Right atrium auricular region (tissue), 2 donors: ENCODE results near the gene LIFR. TPM values are rescaled to one million over a fixed set of nuclear protein-coding genes. Genes with fewer than 3 reads are reported as not detected.
"Not testable (repeated sequence)": the region's sequence is repeated elsewhere in the genome, so short reads cannot be mapped to it uniquely, and the experiment has no call there.

Experiments used
- DNase-seq: peaks from one replicate; pipeline ENCODE4 v3.0.0-alpha.2; 2019; ENCODE audit warnings: low spot score
- H3K27ac ChIP-seq, 2 donors: fragments of 200-600 bp; sonication (generic); 1 replicate in 1 of 2; 2 replicates in 1 of 2; pipeline ENCODE4 v1.5.1; 2016 to 2019
- H3K27me3 ChIP-seq, 2 donors: fragments of 200-600 bp; sonication (generic); one replicate each; pipeline versions ENCODE4 v1.5.1 to v1.6.0; 2017 to 2019
- H3K36me3 ChIP-seq: fragments of 200-600 bp; sonication (generic); one replicate; pipeline ENCODE4 v1.5.1; 2016
- H3K4me1 ChIP-seq, 2 donors: fragments of 200-600 bp; sonication (generic); one replicate each; pipeline versions ENCODE4 v1.5.1 to v1.6.0; 2017 to 2019
- H3K4me3 ChIP-seq, 2 donors: fragments of 200-600 bp; sonication (generic); 1 replicate in 1 of 2; 2 replicates in 1 of 2; pipeline ENCODE4 v1.5.1; 2017 to 2019; ENCODE audit warnings: mild to moderate bottlenecking in 1 of 2, moderate library complexity in 1 of 2
- H3K9me3 ChIP-seq, 2 donors: fragments of 200-600 bp; sonication (generic); one replicate each; pipeline ENCODE4 v1.5.1; 2019
- total RNA-seq, 2 donors: library from RNA; depleted of rRNA; stranded (reverse); fragments of >200 nt; gene quantifications; one replicate each; pipeline ENCODE4 v1.1.0, GENCODE V29; 2016
- TF ChIP-seq, protein P1 (sequence below), 2 donors: fragments of 200-600 bp; sonication (generic); IDR thresholded peaks; one replicate each; pipeline ENCODE4 v1.5.1; 2019; ENCODE audit warnings: antibody characterized with exemption in 2 of 2

Gene LIFR
- total RNA-seq, 2 donors from 2014 or later: 38.9 to 58.0 TPM

DNA sequence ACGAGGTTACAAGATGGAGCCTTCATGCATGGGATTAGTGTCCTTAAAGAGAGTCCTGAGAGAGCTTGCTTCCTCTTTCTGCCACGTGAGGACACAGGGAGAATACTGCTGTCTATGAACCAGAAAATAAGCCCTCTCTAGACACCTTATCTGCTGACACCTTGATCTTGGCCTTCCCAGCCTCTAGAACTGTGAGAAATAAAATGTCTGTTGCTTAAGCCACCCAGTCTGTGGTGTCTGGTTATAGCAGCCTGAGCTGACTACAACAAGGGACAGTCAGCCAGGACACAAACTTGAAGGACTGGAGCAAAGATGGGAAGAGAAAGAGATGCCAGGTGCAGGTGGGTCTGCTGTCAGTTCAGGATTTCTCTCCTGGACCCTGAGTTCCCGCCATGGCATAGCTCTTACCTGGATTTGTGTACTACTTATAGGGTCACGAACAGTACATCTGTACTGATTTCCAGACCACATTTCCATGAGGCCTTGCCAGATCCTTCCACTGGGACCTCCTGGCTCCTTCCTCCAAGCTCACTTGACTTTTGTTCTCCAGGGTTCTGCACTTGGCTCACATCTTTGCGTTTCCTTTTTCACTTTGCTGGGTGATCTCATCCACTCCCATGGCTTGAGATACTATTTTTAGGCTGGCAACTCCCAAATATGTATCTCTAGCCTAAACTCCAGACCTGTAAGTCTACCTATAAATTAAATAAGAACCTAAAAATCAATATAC is 44.9 kb upstream of the LIFR start:
- Histone ChIP-seq H3K4me1 (peaks cover 0 to 34% of the 10 kb centered on the region in 2 donors), H3K36me3 (no peaks in the 10 kb centered on the region), H3K4me3 (no peak overlapping the region), H3K9me3 (no peaks in the 10 kb centered on the region), H3K27me3 (no peaks in the 10 kb centered on the region), H3K27ac (peak overlapping the region; percentile 50 to 70)
- DNase-seq: no peak
- TF ChIP-seq, protein P1, sequence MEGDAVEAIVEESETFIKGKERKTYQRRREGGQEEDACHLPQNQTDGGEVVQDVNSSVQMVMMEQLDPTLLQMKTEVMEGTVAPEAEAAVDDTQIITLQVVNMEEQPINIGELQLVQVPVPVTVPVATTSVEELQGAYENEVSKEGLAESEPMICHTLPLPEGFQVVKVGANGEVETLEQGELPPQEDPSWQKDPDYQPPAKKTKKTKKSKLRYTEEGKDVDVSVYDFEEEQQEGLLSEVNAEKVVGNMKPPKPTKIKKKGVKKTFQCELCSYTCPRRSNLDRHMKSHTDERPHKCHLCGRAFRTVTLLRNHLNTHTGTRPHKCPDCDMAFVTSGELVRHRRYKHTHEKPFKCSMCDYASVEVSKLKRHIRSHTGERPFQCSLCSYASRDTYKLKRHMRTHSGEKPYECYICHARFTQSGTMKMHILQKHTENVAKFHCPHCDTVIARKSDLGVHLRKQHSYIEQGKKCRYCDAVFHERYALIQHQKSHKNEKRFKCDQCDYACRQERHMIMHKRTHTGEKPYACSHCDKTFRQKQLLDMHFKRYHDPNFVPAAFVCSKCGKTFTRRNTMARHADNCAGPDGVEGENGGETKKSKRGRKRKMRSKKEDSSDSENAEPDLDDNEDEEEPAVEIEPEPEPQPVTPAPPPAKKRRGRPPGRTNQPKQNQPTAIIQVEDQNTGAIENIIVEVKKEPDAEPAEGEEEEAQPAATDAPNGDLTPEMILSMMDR (IDR thresholded peaks at IDR 0.05): no peak

DNA sequence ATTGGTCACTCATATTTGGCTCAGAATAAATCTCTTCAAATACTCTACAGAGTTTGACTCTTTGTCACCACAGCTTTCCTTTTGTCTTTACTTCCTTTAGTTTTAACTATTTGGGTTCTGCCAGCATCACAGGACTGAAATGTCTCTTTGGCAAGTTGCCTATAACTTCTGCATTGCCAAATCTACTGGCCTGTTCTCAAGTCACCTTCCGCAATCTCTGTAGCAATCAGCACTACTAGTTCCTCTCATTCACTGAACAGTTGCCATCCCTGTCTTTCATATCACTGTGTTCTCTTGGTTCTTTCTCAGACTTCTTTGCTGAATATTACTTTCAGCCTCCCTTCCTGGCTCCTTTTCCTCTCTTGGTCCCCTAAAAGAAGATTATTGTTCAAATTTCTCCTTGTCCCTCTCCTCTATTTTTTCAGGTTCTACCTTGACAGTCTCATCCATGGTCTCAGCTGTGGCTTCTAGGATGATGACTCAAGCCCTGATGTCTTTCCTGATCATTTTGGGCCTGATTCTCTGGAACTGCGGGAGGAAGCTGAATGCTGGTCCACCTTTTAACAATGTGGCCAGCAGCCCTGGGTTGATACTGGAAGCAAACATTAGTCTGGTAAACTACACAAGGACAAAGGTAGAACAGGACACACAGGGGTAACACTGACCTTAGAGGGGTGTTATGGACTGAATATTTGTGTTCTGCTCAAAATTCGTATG is 44.0 kb upstream of the LIFR start:
- H3K4me3 ChIP-seq: no peak overlapping the region
- peak overlapping the region; percentile 50 to 70 for H3K27ac ChIP-seq
- DNase-seq: no peak
- H3K36me3 ChIP-seq: no peaks in the 10 kb centered on the region
- no peaks in the 10 kb centered on the region for H3K27me3 ChIP-seq
- no peaks in the 10 kb centered on the region for H3K9me3 ChIP-seq
- TF ChIP-seq, protein P1 (IDR thresholded peaks at IDR 0.05): no peak
- peaks cover 0 to 34% of the 10 kb centered on the region in 2 donors for H3K4me1 ChIP-seq

DNA sequence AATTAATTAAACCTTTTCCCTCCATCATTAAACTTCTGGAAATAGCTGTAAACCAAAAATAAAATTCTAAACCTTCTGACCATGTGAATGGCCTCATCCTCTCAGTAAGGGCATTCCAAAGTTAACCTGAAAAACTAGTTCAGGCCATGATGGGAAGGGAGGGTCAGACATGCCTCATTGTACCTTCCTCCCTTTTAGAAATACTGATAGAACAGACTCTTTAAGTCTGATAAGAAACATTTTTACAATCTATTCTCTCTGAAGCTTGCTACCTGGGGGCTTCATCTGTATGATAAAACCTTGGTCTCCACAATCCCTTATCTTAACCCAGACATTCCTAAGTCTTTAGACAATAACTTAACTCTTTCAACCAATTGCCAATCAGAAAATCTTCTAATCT is 43.3 kb upstream of the LIFR start:
- H3K36me3 ChIP-seq, H3K4me3 ChIP-seq: not testable (repeated sequence)

DNA sequence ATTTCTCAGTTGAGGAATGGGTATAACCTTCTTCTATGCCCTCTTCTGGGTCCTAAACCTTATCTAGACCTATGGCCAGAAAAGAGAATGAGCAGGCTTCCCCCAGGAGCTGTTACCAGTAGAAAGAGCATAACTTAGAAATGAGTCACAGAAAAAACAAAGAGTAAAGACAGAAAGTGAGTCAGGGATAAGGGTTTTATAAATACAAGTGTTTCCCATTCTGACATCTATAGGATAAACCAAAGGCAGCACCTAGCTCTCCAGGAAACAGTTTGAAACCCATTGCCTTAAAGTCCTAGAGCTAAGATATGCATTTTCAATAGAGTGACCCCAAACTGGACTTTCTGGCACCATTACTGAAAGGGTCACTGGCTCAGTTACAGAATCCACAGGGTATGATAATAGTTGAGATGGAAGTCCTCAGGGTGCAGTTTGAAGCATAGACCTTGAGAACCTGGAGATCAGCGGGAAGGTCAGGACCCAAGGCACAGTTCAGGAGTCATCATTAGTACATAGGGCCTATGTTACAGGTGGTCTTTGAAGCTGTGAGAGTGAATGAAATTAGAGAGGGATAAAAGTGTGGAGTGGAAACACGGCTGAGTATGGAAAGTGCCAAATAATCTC is 42.7 kb upstream of the LIFR start:
- H3K4me1 ChIP-seq: peaks cover 0 to 34% of the 10 kb centered on the region in 2 donors
- H3K27me3 ChIP-seq: no peaks in the 10 kb centered on the region
- DNase-seq: no peak
- H3K27ac ChIP-seq: no peak overlapping the region
- no peaks in the 10 kb centered on the region for H3K36me3 ChIP-seq
- no peak overlapping the region for H3K4me3 ChIP-seq
- TF ChIP-seq, protein P1 (IDR thresholded peaks at IDR 0.05): no peak
- H3K9me3 ChIP-seq: no peaks in the 10 kb centered on the region

More for the DNA sequence above, 43.3 kb upstream of the LIFR start:
- H3K27ac ChIP-seq, H3K9me3 ChIP-seq, H3K27me3 ChIP-seq, DNase-seq: not testable (repeated sequence)
- peaks cover 0 to 34% of the 10 kb centered on the region in 2 donors for H3K4me1 ChIP-seq

DNA sequence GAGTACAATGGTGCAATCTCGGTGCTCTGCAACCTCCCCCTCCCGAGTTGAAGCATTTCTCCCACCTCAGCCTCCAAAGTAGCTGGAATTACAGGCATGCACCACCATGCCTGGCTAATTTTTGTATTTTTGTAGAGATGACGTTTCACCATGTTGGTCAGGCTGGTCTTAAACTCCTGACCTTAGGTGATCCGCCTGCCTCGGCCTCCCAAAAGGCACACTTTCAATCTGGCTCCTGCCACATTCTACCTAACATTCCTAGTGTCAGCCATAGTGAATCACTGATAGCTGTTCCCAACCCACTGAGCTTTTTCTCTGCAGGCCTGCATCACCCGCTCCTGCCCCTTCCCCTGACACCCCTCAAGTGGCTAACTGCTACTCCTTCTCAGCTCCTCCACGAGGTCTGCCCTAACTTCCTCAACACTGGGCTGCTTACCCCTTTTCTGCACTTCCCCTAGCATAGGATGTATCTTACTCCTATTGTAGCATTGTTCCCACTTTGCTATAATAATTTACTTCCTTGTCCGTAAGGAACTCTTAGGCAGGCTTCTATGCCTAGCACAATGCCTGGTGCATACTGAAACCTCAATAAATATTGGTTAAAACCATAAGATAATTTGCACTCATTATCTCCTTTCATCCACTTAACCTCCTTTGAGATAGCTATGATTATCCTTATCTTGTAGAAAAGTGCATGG is 42.0 kb upstream of the LIFR start:
- DNase-seq: no peak
- H3K4me3 ChIP-seq: no peak overlapping the region
- H3K27ac ChIP-seq: no peak overlapping the region
- no peaks in the 10 kb centered on the region for H3K9me3 ChIP-seq
- TF ChIP-seq, protein P1 (IDR thresholded peaks at IDR 0.05): no peak
- H3K27me3 ChIP-seq: no peaks in the 10 kb centered on the region
- peaks cover 0 to 34% of the 10 kb centered on the region in 2 donors for H3K4me1 ChIP-seq
- no peaks in the 10 kb centered on the region for H3K36me3 ChIP-seq
